ENCODE data around the gene FUZ. TPM values are rescaled to one million over a fixed set of nuclear protein-coding genes. Genes with fewer than 3 reads are reported as not detected.

The FUZ gene
- total and polyA plus RNA-seq, 2 experiments from 2014 or later, result 19.5 to 20.4 TPM

DNA sequence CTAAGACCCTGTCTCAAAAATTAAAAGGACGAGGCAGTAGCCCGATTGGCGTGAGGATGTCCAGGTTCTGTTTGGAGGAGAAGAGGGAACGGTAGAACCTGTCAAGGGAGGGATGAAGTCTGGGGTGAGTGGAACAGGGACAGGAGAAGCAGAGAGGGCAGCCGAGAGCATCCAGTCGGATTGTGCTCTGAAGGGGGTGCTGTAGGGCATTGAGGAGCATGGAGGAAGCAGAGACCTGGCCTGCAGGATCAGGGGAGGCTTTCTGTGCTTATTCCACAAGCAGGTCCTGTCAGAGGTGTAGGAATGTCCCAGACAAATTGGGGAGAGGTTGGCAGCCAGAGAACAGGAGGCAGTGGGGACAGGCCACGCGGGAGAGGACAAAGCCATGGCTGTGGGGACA, 32.2 kb downstream of the FUZ start:
- no peak for TF ChIP-seq CTCF (IDR thresholded peaks at IDR 0.05; ENCODE audit: poor library complexity)
- TF ChIP-seq EZH2phosphoT487 (IDR thresholded peaks at IDR 0.05; ENCODE audit: low read depth, severe bottlenecking, unreplicated experiment), result no peak
- TF ChIP-seq EZH2 (IDR thresholded peaks at IDR 0.05; ENCODE audit: borderline replicate concordance), result no peak
- H3K4me1 ChIP-seq (ENCODE audit: insufficient read depth), result no peaks in the 10 kb centered on the region
- no peaks in the 10 kb centered on the region for H3K9me3 ChIP-seq (ENCODE audit: low read depth)
- 77% methylated on average over 8 of the region's 8 CpGs for WGBS (ENCODE audit: low lambda C conversion rate, missing lambda C conversion rate)
- H2AFZ ChIP-seq, result no peak overlapping the region
- H3K4me3 ChIP-seq, result no peak overlapping the region
- DNase-seq (ENCODE audit: low spot score), result no peak
- H3K9me2 ChIP-seq (replicated peaks; ENCODE audit: insufficient read depth), result no peaks in the 10 kb centered on the region
- H3K27ac ChIP-seq, result no peak overlapping the region
- H3K27me3 ChIP-seq, result no peaks in the 10 kb centered on the region
- H3K79me2 ChIP-seq, result peaks cover 22% of the 10 kb centered on the region
- H3K36me3 ChIP-seq (replicated peaks; ENCODE audit: insufficient read depth, low read depth), result no peaks in the 10 kb centered on the region
- no peak overlapping the region for H3K4me2 ChIP-seq
- H4K20me1 ChIP-seq (ENCODE audit: insufficient read depth, poor library complexity, severe bottlenecking), result no peaks in the 10 kb centered on the region

DNA sequence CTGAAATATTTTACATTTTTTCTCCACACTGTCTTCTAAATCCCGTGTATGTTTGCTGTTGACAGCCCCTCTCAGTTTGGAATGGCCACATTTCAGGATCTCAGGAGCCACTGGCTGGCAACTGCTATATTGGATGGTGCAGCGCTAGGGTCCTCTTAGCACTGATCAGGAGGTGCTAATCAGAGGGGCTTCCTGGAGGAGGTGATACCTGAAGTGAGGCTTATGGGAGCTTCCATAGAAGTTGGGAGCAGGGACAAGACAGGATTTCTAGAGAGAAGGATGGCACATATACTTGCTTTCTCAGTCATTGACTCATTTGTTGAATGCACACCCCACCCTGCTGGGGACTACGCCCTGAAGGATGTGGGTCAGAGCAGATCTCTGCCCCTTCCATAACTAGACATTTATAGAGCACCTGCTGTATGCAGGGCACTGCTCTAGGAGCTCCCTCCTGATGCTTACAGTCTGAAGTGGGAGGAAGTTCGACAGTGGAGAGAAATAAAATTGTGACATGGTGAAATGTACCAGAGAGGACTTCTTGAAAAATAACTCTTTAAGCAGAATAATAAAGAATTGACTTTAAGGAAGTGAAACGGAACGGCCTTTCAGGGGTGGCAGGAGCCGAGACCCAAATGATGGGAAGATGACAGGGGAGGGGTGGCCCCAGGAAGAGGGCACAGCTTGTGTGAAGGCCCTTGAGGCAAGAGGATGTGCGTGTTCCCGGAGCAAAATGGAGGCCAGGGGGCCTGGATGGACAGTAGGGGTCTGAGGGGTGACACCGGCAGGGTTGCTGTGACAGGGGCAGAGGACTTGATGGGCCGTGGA, 33.1 kb downstream of the FUZ start:
- WGBS (ENCODE audit: low lambda C conversion rate, missing lambda C conversion rate), result 91% methylated on average over 11 of the region's 11 CpGs
- H3K27me3 ChIP-seq, result no peaks in the 10 kb centered on the region
- peaks cover 29% of the 10 kb centered on the region for H3K79me2 ChIP-seq
- H3K4me3 ChIP-seq, result no peak overlapping the region
- no peak for DNase-seq (ENCODE audit: low spot score)
- H3K9me2 ChIP-seq (replicated peaks; ENCODE audit: insufficient read depth), result no peaks in the 10 kb centered on the region
- H2AFZ ChIP-seq, result no peak overlapping the region
- no peaks in the 10 kb centered on the region for H4K20me1 ChIP-seq (ENCODE audit: insufficient read depth, poor library complexity, severe bottlenecking)
- no peaks in the 10 kb centered on the region for H3K36me3 ChIP-seq (replicated peaks; ENCODE audit: insufficient read depth, low read depth)
- no peak for TF ChIP-seq EZH2phosphoT487 (IDR thresholded peaks at IDR 0.05; ENCODE audit: low read depth, severe bottlenecking, unreplicated experiment)
- no peak for TF ChIP-seq EZH2 (IDR thresholded peaks at IDR 0.05; ENCODE audit: borderline replicate concordance)
- no peak for TF ChIP-seq CTCF (IDR thresholded peaks at IDR 0.05; ENCODE audit: poor library complexity)
- no peak overlapping the region for H3K4me2 ChIP-seq
- no peaks in the 10 kb centered on the region for H3K4me1 ChIP-seq (ENCODE audit: insufficient read depth)
- no peaks in the 10 kb centered on the region for H3K9me3 ChIP-seq (ENCODE audit: low read depth)
- H3K27ac ChIP-seq, result no peak overlapping the region

GRCh38 chr19:49776371-49776764, 36.7 kb downstream of the FUZ start:
- H3K4me3 ChIP-seq, result no peak overlapping the region
- DNase-seq (ENCODE audit: low spot score), result no peak
- H3K9me2 ChIP-seq (replicated peaks; ENCODE audit: insufficient read depth), result no peaks in the 10 kb centered on the region
- peaks cover 59% of the 10 kb centered on the region for H3K79me2 ChIP-seq
- no peak overlapping the region for H3K4me2 ChIP-seq
- no peak overlapping the region for H3K27ac ChIP-seq
- no peaks in the 10 kb centered on the region for H3K9me3 ChIP-seq (ENCODE audit: low read depth)
- peaks cover 3% of the 10 kb centered on the region for H4K20me1 ChIP-seq (ENCODE audit: insufficient read depth, poor library complexity, severe bottlenecking)
- 84% methylated on average over 6 of the region's 6 CpGs for WGBS (ENCODE audit: low lambda C conversion rate, missing lambda C conversion rate)
- no peaks in the 10 kb centered on the region for H3K36me3 ChIP-seq (replicated peaks; ENCODE audit: insufficient read depth, low read depth)
- H3K27me3 ChIP-seq, result no peaks in the 10 kb centered on the region
- no peak overlapping the region for H2AFZ ChIP-seq
- H3K4me1 ChIP-seq (ENCODE audit: insufficient read depth), result no peaks in the 10 kb centered on the region
- no peak for TF ChIP-seq CTCF (IDR thresholded peaks at IDR 0.05; ENCODE audit: poor library complexity)
- no peak for TF ChIP-seq EZH2phosphoT487 (IDR thresholded peaks at IDR 0.05; ENCODE audit: low read depth, severe bottlenecking, unreplicated experiment)
- no peak for TF ChIP-seq EZH2 (IDR thresholded peaks at IDR 0.05; ENCODE audit: borderline replicate concordance)
